GM21786 (cell line): ENCODE results near the gene SH3GL2.

Experiments used
- ATAC-seq: cut with Tn5 transposase; IDR thresholded peaks from one replicate; pipeline ENCODE4 v1.9.1; 2021; ENCODE audit not compliant: unreplicated experiment

The SH3GL2 gene

DNA sequence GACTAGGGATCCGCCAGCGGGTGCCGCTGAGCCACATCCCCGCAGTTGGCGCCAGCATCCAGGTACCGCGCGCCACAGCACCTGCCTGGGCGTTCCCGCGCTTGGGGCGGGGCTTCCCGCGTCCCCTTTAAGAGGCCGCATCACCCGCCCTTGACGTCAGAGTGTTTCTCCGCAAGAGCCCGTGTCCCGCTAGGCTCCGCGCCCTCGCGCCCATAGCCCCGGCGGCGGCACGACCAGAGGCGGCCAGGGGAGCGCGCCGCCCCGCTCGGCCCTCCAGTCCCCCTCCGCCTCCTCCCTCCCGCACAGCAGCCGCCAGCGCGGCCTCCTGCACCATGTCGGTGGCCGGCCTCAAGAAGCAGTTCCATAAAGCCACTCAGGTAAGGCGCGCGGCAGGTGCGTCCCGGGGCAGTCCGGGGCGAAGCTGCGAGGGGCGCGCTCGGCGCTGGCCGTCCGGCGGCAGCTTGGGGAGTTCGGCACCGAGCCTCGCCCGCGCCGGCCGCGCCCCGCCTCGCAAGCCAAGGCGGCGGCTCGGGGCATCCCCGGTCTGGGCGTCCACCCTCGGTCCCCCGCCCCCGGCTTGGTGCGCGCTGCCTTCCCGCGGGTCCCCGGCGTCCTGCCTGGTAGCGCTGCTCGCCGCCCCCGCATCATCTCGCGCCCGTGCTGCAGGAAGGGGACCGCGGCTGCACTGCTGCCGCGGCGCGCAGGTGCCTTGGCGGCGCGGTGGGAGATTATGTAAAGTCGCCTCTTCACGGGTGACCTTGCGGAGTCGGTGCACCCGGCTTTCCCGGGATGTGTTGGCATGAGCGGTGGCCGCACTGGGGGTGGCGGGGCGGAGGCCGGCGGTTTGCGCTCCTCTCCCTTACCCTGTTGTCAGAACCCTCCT lies at the start of gene SH3GL2:
Gene SH3GL2, plus strand, starts transcription at position 156 of the 883 bp plus-strand sequence.
- no peak for ATAC-seq

DNA sequence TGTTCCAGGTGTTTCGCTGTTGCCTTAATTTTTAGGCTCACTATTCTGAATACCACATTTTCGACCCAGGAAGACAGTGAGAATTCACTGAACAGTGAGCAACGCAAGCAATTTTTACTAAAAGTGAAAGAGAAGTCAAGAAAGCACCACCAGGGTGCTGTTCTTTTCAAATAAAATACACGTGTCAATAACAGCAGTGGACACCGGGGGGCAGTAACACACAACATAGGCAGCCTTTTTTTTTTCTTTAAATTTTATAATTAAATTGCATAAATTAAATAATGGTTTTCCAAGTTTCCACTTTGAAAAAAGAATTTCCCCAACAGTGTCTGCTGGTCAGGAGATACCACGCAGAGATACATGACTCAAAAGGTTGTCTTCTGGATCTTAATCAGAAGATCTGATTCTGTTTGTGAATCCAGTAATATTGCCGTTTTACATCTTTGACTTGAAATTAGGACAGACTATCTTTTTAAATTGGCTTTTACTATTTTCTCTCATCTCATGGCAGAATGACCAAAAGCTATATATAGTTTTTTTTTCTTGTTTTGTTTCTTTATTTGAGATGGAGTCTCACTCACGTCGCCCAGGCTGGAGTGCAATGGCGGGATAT lies 47.1 kb upstream of the SH3GL2 start:
- peak; percentile 66 for ATAC-seq

DNA sequence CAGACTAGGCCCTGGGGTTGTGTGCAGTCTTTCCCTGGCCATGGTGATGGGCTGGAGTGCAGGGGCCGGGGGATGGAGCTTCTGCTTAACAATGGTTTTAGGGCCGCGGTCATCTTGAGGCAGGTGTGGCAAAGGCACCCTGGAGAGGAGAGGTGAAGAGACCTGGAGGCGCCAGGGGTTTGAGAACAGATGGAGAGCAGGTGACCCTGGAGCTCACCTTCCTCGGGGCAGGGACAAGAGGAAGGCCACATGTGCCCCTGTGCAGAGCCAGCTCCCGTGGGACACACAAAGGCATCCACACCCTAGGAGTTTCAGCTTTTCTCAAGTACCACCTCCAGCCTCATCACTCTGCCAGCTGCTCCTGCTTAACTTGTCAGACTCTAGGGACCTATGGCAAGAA lies 46.4 kb upstream of the SH3GL2 start:
- no peak for ATAC-seq

DNA sequence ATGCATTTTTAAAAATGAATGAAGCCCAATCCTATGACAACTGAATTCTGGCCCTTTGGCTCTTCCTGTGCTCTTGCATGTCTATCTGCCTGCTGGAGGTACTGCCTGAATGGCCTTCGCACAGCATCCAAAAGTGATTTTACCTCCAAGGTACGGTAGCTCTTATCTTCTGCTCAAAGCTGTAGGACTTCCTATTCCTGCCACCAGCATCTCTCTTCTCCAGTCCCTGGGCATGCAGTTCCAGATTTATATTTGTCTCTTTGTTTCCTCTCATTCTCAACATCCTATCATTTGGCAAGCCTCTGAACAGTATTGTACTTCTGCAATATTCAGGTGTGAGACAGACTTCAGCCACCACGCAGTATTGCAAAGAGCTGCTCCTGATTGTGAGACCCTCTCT lies 43.7 kb upstream of the SH3GL2 start:
- no peak for ATAC-seq

DNA sequence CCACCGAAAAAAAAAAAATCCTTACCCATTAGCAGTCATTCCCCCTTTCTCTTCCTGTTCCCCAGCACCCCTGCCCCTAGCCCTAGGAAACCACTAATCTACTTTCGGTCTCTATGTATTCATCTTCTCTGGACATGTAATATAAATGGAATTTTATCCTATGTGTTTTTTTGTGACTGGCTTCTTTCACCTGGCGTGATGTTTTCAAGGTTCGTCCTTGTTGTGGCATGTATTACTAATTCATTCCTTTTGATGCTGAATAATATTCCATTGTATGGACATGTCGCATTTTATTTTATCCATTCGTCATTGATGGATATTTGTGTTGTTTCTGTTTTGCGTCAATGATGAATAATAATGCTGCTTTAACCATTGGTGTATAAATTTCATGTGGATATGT lies 42.8 kb upstream of the SH3GL2 start:
- ATAC-seq, result no peak

DNA sequence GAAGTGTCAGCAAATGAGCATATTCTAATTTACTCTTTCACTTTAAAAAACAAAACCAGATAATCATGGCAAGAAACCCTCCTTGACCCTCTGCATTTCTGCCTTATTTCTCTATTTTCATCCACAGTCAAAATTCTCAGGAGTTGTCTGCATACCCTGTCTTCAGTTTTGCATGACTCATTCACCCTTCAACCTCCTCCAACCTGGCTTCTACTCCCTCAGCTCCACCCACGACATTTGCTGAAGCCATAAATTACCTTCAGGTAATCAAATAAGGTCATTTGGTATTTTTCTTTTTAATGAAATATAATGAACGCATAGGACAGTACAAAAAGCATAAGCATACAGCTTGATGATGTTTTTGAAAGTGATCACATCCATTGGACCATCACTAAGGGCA lies 27.8 kb upstream of the SH3GL2 start:
- no peak for ATAC-seq

DNA sequence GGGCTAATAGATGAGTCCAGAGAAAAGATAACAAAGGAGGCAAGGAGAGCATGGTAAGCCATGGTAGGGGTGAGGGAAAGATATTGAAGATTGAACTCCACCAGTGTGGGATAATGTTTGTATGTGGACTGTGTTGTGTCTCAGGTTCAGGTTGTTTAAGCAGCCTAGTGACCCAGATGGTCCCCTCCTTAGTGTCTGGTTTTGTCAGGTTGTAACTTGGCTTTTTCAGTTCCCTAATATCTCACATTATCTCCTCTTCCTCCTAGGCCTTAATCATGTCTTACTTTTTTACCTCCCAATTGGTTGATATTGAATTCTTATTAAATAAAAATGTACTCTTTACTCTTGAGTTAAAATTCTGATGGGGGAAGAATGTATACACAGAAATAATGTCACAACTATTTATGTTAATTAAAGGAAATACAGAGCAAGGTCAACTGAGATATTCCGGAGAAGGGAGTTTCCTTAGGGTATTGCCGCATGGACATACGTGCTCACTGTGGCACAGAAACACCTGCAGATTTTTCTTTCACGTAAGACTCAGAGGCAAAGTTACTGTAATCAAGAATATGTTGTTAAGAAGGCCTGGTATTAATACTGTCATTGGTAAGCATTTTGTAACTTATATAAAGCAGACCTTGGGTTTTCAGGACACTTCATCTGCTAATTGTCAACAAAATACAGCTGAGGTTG lies 23.4 kb upstream of the SH3GL2 start:
- no peak for ATAC-seq

DNA sequence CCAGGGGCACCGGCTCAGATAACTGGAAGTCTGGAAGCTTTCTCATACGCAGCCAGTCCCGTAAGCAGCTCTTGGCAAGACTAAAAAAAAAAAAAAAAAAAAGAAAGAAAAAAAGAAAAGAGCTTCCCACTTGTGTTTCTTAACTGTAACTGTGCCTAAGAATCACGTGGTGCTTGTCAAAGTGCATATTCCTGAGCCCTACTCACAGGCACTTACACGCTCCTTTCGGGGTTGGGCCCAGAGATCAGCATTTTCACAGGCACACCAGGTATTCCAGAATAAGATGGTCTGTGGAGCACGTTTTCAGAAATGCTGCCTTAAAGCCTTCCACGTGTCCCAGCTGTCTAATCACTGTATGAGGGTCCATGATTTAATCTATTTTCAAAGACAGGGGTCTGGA lies 22.6 kb upstream of the SH3GL2 start:
- ATAC-seq, result no peak

DNA sequence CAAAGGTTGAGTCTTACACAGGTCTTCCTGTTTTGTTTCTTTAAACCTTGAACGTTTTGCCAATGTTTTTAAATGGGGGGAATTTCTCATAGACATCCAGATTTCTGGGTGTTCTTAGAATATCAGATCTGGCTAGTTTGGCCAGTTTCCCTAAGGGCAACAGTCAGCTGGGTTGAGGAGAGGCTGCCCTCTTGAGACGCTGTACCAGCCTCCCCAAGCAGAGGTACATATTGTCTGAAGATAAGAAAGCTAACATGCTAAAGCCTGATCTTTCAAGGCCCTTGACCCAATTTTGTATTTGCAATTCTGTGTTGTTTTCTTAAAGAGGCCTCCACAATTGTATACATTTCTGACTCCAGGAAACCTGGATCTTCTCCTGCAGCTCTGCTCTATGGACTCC lies 21.9 kb upstream of the SH3GL2 start:
- ATAC-seq, result no peak

DNA sequence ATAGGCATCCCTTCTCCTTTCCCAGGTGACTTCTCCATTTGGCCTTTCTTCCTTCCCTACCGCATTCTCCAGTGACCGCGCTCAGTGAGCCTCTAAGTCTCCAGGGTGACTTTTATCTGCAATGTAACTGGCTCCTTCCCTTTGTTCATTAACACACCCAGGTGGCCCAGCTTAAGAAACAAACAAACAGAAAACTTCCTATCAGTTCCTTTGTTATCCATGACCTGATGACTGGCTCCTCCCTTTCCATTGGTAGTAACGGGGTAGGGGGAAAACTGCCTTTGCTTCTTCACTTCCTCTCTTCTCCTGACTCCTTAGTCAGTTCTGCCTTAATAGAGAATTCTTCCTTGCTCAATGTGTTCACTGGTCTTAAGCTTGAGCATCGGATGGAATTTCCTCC lies 7.0 kb upstream of the SH3GL2 start:
- no peak for ATAC-seq

DNA sequence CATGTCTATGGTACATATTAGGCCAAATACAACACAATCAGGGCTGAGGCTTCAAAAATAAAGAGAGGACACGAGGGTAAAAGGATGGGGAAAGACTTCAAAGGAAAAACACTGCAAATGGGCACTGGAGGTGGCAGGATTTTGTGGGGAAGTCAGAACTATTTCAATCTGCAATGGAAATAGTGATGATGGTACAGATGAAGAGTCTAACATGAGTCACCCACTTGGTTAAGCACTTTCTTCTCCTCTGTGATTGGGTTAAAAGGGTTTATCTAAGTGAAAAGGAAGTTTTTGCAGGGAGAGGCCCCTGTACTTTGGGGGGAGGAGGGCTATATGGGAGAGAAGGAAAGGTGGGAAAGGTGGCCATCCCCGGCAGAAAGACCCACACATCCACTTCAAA lies 4.5 kb upstream of the SH3GL2 start:
- no peak for ATAC-seq

DNA sequence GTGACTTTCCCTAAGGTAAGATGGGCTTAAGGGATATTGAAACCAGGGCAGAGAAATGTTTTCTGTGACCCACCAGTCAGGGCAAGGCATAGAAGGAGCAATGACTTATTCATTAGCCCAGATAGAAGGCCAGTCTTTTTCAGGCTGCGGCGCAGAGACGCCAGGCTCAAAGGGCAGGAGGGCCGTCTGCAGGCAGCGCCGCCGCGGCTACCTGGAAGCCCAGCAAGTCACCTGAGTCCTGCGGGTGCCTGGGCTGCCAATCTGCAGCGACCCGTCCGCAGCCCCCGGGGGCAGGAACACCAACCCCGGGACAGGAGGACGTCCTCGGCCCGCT lies 322 bp upstream of the SH3GL2 start:
- no peak for ATAC-seq

DNA sequence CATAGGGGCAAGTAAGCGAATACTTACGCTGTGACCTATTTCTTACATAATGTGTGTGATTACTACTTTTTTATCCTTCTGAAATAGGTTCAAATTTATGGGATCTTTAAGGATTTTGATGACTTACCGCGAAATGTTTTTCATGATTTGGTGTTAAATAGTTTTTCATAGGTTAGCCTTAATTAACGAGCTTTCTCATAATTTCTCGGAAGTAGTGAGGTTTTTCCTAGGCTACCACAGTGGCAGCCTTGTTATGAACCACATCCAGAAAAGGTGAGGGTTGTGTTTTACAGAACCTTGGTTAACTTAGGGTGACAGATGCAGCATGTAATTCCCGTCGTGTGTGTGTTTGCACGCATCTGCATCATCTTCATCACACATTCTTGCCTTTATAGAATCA lies 1.3 kb downstream of the SH3GL2 start:
- ATAC-seq, result no peak

DNA sequence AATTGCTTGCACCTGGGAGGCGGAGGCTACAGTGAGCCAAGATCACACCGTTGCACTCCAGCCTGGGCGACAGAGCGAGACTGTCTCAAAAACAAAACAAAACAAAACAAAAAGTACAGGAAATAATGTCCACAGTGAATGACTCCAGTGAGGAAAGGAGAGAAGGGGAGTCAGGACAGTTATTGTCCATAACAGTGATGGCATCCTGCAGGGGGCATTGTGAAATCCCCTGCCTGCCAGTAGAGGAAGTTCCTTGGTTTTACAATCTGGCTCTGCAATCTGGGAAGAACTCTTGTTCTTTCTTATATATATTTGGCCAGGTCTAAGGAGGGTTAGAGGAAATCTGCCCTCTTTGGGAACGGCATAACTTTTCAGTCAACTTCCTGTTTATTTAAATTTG lies 8.2 kb downstream of the SH3GL2 start:
- no peak for ATAC-seq

DNA sequence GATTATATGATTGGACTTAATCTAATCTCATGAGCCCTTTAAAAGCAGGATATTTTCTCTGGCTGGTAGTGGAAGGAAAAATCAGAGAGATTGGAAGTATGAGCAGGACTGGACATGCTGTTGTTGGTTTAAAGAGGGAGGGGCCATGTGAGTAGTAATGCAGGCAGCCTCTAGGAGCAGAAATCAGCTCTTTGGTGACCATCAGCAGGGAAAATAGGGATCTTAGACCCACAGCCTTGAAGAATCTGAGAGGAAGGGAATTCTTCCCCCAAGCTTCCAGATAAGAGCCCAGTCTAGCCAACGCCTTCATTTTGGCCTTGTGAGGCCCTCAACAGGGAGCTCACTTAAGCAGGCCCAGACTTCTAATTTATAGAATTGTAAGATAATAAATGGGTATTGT lies 9.5 kb downstream of the SH3GL2 start:
- ATAC-seq, result no peak

DNA sequence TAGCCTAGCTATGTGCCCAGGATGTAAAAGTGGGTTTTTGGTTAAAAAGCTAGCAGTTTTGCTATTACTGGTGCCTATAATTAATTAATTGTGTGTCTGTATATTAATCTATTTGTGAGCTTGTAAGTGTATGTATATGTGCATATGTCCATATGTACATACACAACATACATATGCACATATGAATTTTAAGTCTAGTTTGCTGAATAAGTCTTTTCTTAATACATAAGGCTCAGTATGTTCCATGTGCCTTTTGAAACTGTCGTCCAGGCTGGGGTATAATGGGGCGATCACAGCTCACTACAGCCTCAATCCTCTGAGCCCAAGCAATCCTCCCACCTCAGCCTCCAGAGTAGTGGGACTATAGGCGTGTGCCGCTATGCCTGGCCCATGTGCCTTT lies 10.1 kb downstream of the SH3GL2 start:
- ATAC-seq, result no peak

DNA sequence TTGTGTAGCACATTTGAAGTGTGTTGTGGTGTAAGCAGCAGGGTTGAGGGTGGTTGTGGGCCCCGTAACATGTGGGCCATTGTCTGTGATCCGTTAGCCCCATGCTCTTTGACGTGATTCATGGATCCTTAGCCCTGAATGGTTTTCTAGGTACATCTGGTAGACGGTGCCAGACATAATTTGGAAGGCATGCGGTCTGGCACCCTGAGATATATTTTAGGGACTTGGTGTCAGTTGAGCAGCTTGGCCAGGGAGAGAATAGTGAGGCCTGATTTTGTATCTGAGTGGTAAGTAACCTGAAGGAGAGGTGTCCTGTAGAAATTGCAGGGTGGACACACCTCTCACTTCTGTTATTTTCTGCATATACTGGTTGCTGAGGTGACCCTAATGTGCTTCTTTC lies 10.9 kb downstream of the SH3GL2 start:
- ATAC-seq, result no peak

DNA sequence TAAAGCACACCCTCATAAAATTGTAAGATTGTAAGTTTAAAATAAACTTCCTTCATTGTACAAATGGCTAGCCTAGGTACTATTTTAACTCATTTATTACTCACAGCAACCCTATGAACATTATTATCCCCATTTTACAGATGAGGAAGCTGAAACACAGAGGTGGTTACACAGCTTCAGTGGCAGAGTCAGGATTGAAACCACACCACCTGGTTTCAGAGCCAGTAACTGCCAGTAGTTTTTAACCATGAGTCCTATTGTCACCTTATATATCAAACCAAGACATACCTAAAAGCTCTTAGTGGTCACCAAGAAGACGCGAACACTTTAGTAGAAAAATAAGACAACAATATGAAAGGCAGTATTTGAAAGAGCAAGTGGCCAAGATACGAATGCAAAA lies 16.1 kb downstream of the SH3GL2 start:
- no peak for ATAC-seq

DNA sequence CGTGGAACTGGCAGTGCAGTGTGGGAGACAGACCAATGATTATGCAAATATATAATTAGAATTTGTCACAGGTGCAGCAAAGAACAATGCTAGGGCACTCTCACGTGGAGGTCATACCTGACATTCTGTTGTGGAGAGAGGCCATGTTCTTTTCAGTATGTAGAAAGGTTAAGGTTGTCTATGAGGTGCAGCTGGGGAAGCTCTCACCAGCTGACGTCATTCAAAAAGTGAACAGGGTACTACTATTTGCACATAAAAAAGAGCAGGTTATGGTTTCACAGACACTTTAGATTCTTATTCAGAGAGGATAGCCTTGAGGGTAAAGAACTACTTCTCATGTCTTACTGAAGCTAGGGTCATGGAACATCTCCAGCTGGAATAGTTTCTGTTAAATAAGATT lies 19.1 kb downstream of the SH3GL2 start:
- no peak for ATAC-seq

DNA sequence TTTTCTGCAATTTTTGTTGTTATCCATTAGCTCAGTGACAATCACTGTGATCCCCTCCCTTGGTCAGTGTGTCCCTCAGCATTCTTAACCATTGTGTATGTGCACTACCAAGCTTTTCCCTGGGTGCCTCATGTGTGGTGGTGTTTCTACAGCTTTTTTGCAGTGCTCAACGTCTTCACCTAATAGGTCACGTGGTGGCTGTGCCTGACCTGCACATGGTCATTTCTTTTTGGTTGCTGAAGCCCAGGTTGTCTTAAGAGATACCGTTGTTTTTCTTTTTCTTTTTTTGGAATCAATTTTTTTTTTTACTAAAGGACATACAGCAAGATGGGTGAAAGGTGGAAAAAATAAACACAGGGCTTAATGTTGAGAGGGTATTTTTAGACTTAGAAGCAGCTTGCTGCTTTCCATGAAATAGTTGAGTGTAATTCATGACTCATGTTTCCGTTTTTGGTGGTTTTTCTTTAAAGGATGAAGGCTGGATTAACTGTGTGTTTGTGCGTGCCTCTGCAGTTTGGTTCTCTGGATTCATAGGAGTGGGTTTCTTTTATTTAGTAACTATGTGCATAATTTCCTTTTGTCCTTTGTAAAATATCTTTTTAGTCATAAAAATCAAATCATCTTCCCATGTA lies 22.2 kb downstream of the SH3GL2 start:
- ATAC-seq, result no peak

DNA sequence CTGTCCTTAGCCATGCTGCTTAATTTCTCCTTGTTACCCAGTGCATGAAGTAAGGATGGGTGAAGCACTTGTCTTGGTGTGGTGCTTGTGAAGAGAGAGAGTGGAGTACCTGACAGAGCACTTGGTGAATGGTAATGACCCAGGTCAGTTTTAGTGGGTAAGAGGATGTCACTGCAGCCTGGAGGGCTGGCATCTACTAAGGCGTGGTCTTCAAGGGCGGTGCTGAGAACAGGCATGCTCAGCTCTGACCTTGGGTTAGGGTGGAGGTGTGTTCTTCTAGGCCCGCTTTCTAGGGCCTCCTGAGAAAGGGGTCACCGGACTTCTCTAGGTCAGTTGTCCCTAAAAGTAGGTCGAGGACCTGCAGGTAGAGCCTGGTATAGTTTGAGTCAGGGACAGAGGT lies 25.7 kb downstream of the SH3GL2 start:
- no peak for ATAC-seq
